GM18511 (cell line): ENCODE results near the gene IDS.
"Not testable (repeated sequence)": the region's sequence is repeated elsewhere in the genome, so short reads cannot be mapped to it uniquely, and the experiment has no call there.

Experiments
- ATAC-seq: cut with Tn5 transposase; IDR thresholded peaks from one replicate; pipeline ENCODE4 v1.9.1; 2021; ENCODE audit warnings: mild to moderate bottlenecking, moderate library complexity; ENCODE audit not compliant: unreplicated experiment

The IDS gene

GRCh38 chrX:149528381-149528780, 23.3 kb upstream of the IDS start:
- ATAC-seq, result no peak

GRCh38 chrX:149527705-149528104, 22.6 kb upstream of the IDS start:
- ATAC-seq, result peak; percentile 21

GRCh38 chrX:149526318-149527033, 21.4 kb upstream of the IDS start:
- not testable (repeated sequence) for ATAC-seq

- ATAC-seq, result peak; percentile 52
Observed at GRCh38 chrX:149525903-149526302, 20.8 kb upstream of the IDS start.

- ATAC-seq, result peak; percentile 91
Observed at GRCh38 chrX:149525389-149525788, 20.3 kb upstream of the IDS start.

- no peak for ATAC-seq
Observed at GRCh38 chrX:149522916-149523315, 17.8 kb upstream of the IDS start.

- no peak for ATAC-seq
Observed at GRCh38 chrX:149521438-149521837, 16.3 kb upstream of the IDS start.

- not testable (repeated sequence) for ATAC-seq
Observed at GRCh38 chrX:149520636-149521277, 15.7 kb upstream of the IDS start.

GRCh38 chrX:149518236-149518635, 13.1 kb upstream of the IDS start:
- no peak for ATAC-seq

GRCh38 chrX:149517308-149517707, 12.2 kb upstream of the IDS start:
- ATAC-seq, result no peak

GRCh38 chrX:149516604-149517003, 11.5 kb upstream of the IDS start:
- ATAC-seq, result no peak

- no peak for ATAC-seq
Observed at GRCh38 chrX:149515954-149516602, 11.0 kb upstream of the IDS start.

- ATAC-seq, result no peak
Observed at GRCh38 chrX:149513825-149514428, 8.8 kb upstream of the IDS start.

- peak; percentile 88 for ATAC-seq
Observed at GRCh38 chrX:149512225-149512885, 7.2 kb upstream of the IDS start.

GRCh38 chrX:149511081-149511480, 6.0 kb upstream of the IDS start:
- no peak for ATAC-seq

GRCh38 chrX:149510386-149510785, 5.3 kb upstream of the IDS start:
- no peak for ATAC-seq

- ATAC-seq, result no peak
Observed at GRCh38 chrX:149508467-149508866, 3.4 kb upstream of the IDS start.

GRCh38 chrX:149506349-149506748, 1.2 kb upstream of the IDS start:
- ATAC-seq, result no peak

GRCh38 chrX:149505671-149506070, 565 bp upstream of the IDS start:
- ATAC-seq, result no peak

GRCh38 chrX:149504226-149504914, 736 bp downstream of the IDS start:
- ATAC-seq, result peak; percentile 47

GRCh38 chrX:149503446-149503845, 1.7 kb downstream of the IDS start:
- peak; percentile 70 for ATAC-seq
